ENCODE results near the gene CD44. TPM values are rescaled to one million over a fixed set of nuclear protein-coding genes. Genes with fewer than 3 reads are reported as not detected.
A peak's percentile ranks its signal among the peaks of the same experiment; 100 is the strongest.

Gene CD44
- total and polyA plus RNA-seq, 4 donors, result 28.9 to 72.2 (median 54.1) TPM

DNA sequence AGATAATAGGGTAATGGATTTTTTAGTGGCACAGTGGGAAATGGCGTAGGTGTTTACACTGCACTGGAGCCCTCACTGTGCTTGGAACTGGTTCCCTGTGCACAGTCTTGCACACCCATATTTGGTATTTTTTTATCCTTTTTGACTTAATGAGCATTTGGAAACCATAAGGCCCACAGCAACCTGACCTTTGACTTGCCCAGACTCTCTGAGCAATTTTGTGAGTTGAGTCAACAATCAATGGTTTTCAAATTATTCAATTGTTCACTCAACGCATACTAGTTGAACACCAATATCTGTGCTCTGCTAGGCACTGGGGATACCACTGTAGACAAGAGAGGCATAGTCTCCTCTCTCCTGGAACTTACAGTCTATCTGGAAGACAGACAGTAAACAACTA lies 14.3 kb downstream of the CD44 start:
- no peak for DNase-seq (ENCODE audit: low read depth in 4 of 6, low spot score in 6 of 6)
- no peaks in the 10 kb centered on the region for H3K36me3 ChIP-seq (ENCODE audit: control insufficient read depth, insufficient read depth, low read length)
- no peak overlapping the region for H3K4me3 ChIP-seq (ENCODE audit: low read depth, low read length)
- H3K27me3 ChIP-seq (ENCODE audit: control insufficient read depth, insufficient read depth, low read length), result no peaks in the 10 kb centered on the region
- peaks cover 6% of the 10 kb centered on the region for H3K4me1 ChIP-seq (ENCODE audit: control insufficient read depth, insufficient read depth, low read length)
- no peak overlapping the region for H3K27ac ChIP-seq (ENCODE audit: low read depth, low read length)
- WGBS (ENCODE audit: insufficient coverage), result no CpG with 5 or more reads among the region's 2 CpGs
- no peaks in the 10 kb centered on the region for H3K9me3 ChIP-seq (ENCODE audit: control insufficient read depth, insufficient read depth, low read length)

DNA sequence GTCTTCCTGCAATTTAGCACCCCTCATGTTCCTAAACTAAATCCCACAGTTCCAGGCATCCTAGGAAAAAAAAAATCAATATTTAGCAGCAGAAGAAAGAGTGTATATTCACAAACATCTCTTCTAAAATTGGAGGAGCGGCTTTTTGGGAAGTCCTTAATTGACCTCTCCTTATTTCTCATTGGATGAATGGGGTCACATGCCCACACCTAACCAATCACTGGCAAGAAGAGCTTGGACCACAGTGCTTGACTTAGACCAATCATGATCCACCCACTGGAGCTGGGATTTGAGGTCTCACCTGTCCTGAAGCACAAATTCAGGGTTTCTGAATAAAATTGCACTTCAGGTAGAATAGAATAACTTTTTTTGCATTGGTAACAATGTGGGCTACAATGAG lies 16.0 kb downstream of the CD44 start:
- Histone ChIP-seq H3K36me3 (ENCODE audit: control insufficient read depth, insufficient read depth, low read length) (no peaks in the 10 kb centered on the region), H3K9me3 (ENCODE audit: control insufficient read depth, insufficient read depth, low read length) (no peaks in the 10 kb centered on the region), H3K4me3 (ENCODE audit: low read depth, low read length) (no peak overlapping the region), H3K4me1 (ENCODE audit: control insufficient read depth, insufficient read depth, low read length) (peaks cover 15% of the 10 kb centered on the region), H3K27ac (ENCODE audit: low read depth, low read length) (no peak overlapping the region), H3K27me3 (ENCODE audit: control insufficient read depth, insufficient read depth, low read length) (no peaks in the 10 kb centered on the region)
- no CpG with 5 or more reads among the region's 1 CpG for WGBS (ENCODE audit: insufficient coverage)
- no peak for DNase-seq (ENCODE audit: low read depth in 4 of 6, low spot score in 6 of 6)

DNA sequence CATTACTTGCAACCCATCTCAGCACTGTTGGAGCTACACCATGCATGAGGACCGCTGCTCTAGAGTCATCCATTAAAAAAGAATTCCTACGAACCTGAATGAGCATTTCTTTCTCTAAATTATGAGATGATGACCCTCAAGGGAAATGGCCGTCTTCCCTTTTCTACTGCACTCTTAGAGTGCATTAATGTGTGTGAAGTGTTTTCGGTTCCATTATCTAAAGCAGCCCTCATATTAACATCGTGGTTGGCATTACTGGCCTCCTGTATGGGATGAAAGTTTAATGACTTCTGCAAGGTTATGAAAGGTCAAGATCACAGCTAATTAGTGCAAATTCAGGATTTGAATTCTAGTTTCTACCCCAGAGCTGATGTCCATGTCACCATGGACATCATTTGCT lies 16.7 kb downstream of the CD44 start:
- WGBS (ENCODE audit: insufficient coverage), result 100% methylated on average over 1 of the region's 5 CpGs
- H3K27ac ChIP-seq (ENCODE audit: low read depth, low read length), result no peak overlapping the region
- H3K36me3 ChIP-seq (ENCODE audit: control insufficient read depth, insufficient read depth, low read length), result no peaks in the 10 kb centered on the region
- H3K27me3 ChIP-seq (ENCODE audit: control insufficient read depth, insufficient read depth, low read length), result no peaks in the 10 kb centered on the region
- H3K4me3 ChIP-seq (ENCODE audit: low read depth, low read length), result no peak overlapping the region
- DNase-seq (ENCODE audit: low read depth in 4 of 6, low spot score in 6 of 6), result peak in 1 of 6 donors; percentile 45
- H3K9me3 ChIP-seq (ENCODE audit: control insufficient read depth, insufficient read depth, low read length), result no peaks in the 10 kb centered on the region
- H3K4me1 ChIP-seq (ENCODE audit: control insufficient read depth, insufficient read depth, low read length), result peaks cover 17% of the 10 kb centered on the region

DNA sequence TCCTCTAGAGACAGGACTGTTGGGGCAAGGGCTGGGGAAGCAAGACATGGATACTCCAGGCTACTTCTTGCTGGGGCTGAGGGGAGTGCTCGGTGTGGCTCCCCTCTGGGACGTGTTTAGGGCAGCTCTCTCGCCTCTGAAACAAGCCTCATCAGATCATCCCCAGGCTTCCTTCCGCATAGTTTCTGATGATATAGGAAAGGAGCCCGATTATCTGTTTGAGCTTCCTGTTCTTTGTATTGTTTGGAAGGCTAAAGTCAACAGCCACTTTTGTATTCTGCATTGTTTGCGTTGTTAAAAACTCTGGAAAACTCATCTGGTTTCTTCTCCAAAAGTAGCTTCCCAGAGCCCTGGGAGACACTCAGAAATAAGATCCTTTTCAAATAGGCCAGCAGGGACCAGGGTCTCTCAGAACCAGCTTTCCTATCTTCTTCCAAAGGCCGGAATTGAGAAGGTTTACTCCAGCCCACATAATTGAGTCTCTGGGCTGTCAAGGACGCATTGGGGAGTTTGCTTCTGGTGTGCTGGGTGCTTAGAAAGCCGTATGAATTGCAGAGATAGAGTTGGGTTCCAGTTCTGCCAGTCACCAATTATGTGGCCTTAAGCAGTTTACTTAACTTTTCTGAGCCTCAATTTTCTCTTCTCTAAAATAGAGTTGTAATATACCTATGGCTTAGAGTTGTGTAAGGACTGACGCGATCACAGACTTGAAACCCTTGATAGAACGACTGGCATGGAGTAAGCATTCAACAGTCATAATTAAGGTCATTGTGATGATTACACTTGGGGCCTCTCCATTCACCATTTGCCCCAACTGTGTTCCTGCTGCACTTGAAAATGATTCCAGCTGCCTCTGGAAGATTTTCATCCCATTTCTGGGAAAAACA lies 19.1 kb downstream of the CD44 start:
- Histone ChIP-seq H3K4me3 (ENCODE audit: low read depth, low read length) (no peak overlapping the region), H3K27me3 (ENCODE audit: control insufficient read depth, insufficient read depth, low read length) (no peaks in the 10 kb centered on the region), H3K9me3 (ENCODE audit: control insufficient read depth, insufficient read depth, low read length) (no peaks in the 10 kb centered on the region), H3K27ac (ENCODE audit: low read depth, low read length) (peak overlapping the region; percentile 29), H3K4me1 (ENCODE audit: control insufficient read depth, insufficient read depth, low read length) (peaks cover 11% of the 10 kb centered on the region), H3K36me3 (ENCODE audit: control insufficient read depth, insufficient read depth, low read length) (no peaks in the 10 kb centered on the region)
- no peak for DNase-seq (ENCODE audit: low read depth in 4 of 6, low spot score in 6 of 6)
- 100% methylated on average over 1 of the region's 12 CpGs for WGBS (ENCODE audit: insufficient coverage)

DNA sequence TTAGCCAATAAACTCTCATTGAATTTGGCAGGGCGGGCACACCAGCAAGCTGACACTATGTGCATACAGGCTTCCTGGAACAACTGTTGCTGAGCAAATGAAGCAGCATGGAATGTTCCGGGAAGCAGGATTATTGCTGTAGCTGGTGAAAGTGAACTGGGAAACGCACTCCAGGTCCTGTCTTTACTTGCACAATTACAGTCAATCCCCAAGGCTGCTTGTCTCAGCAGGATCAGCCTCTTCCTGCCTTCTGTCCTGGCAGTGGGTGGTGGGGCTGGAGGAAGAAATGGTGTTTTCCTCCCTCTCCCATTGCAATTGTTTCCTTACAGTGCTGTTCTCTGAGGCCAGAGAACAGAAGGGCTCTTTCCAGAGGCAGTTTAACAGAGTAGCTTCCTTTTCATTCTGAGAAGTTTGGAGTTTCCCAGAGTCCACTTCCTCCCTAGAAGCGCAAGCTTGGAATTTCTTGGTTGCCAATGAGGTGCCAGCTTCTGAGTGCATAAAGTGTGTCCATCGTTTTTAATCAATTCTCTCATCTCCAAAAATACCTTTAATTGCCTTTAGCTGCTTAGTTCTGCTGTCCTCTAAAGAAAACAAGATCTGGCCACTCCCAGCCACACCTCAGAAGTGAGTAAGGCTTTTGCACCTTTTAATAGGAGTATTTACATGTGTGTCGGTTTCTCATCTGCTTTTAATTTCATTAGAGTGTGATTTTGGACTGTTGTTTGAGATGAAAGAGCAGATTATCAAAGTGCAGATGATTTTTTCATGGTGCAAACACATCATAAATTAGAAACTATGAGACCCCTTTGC lies 19.9 kb downstream of the CD44 start:
- no peak overlapping the region for H3K4me3 ChIP-seq (ENCODE audit: low read depth, low read length)
- peaks cover 11% of the 10 kb centered on the region for H3K4me1 ChIP-seq (ENCODE audit: control insufficient read depth, insufficient read depth, low read length)
- DNase-seq (ENCODE audit: low read depth in 4 of 6, low spot score in 6 of 6), result peak in 2 of 6 donors; percentile 54 to 80
- H3K27me3 ChIP-seq (ENCODE audit: control insufficient read depth, insufficient read depth, low read length), result no peaks in the 10 kb centered on the region
- WGBS (ENCODE audit: insufficient coverage), result no CpG with 5 or more reads among the region's 6 CpGs
- no peaks in the 10 kb centered on the region for H3K36me3 ChIP-seq (ENCODE audit: control insufficient read depth, insufficient read depth, low read length)
- H3K9me3 ChIP-seq (ENCODE audit: control insufficient read depth, insufficient read depth, low read length), result no peaks in the 10 kb centered on the region
- H3K27ac ChIP-seq (ENCODE audit: low read depth, low read length), result peak overlapping the region; percentile 50

DNA sequence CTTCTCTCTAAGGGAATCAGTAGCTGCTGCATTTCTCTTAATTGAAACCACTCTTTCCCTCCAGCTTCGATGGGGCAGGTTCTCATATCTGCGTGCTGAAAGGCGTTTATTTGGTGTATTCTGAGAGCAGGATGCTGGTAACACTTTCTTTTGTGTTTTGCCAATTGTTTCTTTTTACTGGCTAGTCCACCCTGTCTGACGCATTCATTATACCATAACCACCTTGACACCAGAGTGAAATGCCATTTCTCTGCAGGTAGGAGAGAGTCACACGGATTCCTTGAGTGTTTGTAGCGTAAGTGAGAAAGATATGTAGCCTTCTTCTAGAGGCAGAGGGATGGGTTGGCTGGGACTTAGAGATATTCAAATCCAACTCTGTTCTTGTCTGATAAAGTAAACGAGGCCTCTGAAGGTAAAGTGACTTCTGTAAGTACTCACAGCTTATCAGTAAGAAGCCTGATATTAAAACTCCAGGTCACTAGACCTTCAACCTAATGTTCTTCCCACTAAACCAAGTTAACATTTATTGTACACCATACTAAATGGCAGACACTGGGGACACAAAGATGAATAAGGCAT lies 21.4 kb downstream of the CD44 start:
- H3K4me3 ChIP-seq (ENCODE audit: low read depth, low read length), result no peak overlapping the region
- H3K9me3 ChIP-seq (ENCODE audit: control insufficient read depth, insufficient read depth, low read length), result no peaks in the 10 kb centered on the region
- no peaks in the 10 kb centered on the region for H3K36me3 ChIP-seq (ENCODE audit: control insufficient read depth, insufficient read depth, low read length)
- H3K27ac ChIP-seq (ENCODE audit: low read depth, low read length), result no peak overlapping the region
- DNase-seq (ENCODE audit: low read depth in 4 of 6, low spot score in 6 of 6), result no peak
- no peaks in the 10 kb centered on the region for H3K27me3 ChIP-seq (ENCODE audit: control insufficient read depth, insufficient read depth, low read length)
- peaks cover 11% of the 10 kb centered on the region for H3K4me1 ChIP-seq (ENCODE audit: control insufficient read depth, insufficient read depth, low read length)
- 94% methylated on average over 2 of the region's 7 CpGs for WGBS (ENCODE audit: insufficient coverage)

DNA sequence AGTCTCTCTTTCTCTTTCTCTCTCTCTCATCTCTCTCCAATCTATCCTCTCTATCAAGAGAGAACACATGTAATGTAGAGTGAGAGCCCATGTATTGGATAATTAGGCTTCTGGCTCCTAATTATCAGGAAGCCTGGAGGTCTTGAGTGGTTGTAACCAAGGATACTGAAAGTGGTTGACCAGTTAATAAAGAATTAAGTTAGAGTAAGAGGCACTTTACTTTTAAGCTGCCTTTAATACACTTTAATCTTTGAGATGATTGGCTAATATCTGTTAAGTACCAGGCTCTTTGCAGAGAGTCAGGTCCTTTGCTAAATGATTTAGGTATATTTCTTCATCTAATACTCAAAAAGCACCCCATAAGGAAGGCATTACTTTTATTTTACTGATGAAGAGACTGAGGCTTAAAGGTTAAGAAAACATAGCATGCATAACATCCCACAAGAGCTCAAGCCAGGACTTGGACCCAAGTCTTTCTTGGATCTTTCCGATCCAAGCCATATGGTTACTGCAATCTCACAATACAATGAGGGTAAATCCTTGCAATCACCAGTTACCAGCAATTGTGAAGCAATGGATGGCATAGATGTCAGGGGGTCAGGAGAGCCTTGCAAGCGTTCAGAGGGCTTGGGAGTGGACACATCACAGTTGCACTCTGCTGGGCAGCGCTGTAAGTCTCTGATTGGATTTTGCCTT lies 22.1 kb downstream of the CD44 start:
- Histone ChIP-seq H3K27ac (ENCODE audit: low read depth, low read length) (no peak overlapping the region), H3K4me1 (ENCODE audit: control insufficient read depth, insufficient read depth, low read length) (peaks cover 11% of the 10 kb centered on the region)
- WGBS (ENCODE audit: insufficient coverage), result 83% methylated on average over 1 of the region's 3 CpGs

DNA sequence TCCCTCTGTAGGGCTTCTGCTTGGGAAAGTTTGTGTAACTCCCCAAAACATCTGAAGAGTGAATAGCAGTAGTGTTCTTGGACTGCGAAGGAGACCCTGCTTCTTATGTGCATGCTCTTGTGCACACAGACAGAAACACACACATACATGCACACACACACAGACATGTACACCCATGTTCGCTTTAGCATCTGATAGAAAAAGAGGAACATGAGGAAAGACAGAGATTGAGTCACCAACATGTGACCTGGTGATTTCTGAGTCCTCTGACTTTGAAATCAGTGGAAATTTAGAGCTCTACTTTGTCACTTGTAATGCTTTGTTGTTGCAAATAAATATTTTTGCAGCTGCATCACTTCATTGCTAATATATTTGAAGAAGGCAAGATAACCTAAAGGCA lies 23.8 kb downstream of the CD44 start:
- no peaks in the 10 kb centered on the region for H3K36me3 ChIP-seq (ENCODE audit: control insufficient read depth, insufficient read depth, low read length)

More for the DNA sequence above, 22.1 kb downstream of the CD44 start:
- no peaks in the 10 kb centered on the region for H3K9me3 ChIP-seq (ENCODE audit: control insufficient read depth, insufficient read depth, low read length)
- no peaks in the 10 kb centered on the region for H3K36me3 ChIP-seq (ENCODE audit: control insufficient read depth, insufficient read depth, low read length)
- no peak for DNase-seq (ENCODE audit: low read depth in 4 of 6, low spot score in 6 of 6)
- H3K27me3 ChIP-seq (ENCODE audit: control insufficient read depth, insufficient read depth, low read length), result no peaks in the 10 kb centered on the region
- H3K4me3 ChIP-seq (ENCODE audit: low read depth, low read length), result no peak overlapping the region

DNA sequence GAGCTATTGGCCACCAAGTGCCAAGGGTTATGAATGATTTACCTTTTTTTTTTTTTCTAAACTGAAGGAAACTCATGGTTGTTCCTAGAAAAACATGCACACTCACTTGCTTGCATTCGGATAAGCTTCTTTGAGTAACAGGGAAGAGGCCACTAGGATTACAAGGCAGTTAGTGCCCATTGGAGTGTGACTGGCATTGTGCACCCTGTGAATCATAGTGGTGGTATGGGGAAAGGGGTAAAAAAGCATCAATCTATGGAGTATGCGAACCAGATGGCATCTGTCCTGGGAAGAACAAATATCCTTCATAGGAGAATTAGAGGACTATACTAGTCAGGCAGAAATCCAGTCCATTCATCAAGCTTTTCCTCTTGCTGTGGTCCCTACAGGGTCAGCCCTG lies 24.2 kb downstream of the CD44 start:
- H3K4me1 ChIP-seq (ENCODE audit: control insufficient read depth, insufficient read depth, low read length), result peaks cover 24% of the 10 kb centered on the region
- H3K27me3 ChIP-seq (ENCODE audit: control insufficient read depth, insufficient read depth, low read length), result no peaks in the 10 kb centered on the region
- no peak overlapping the region for H3K4me3 ChIP-seq (ENCODE audit: low read depth, low read length)
- no peaks in the 10 kb centered on the region for H3K36me3 ChIP-seq (ENCODE audit: control insufficient read depth, insufficient read depth, low read length)
- no peaks in the 10 kb centered on the region for H3K9me3 ChIP-seq (ENCODE audit: control insufficient read depth, insufficient read depth, low read length)
- 100% methylated on average over 1 of the region's 2 CpGs for WGBS (ENCODE audit: insufficient coverage)
- no peak overlapping the region for H3K27ac ChIP-seq (ENCODE audit: low read depth, low read length)
- no peak for DNase-seq (ENCODE audit: low read depth in 4 of 6, low spot score in 6 of 6)

More for the DNA sequence above, 23.8 kb downstream of the CD44 start:
- no CpG with 5 or more reads among the region's 2 CpGs for WGBS (ENCODE audit: insufficient coverage)
- H3K9me3 ChIP-seq (ENCODE audit: control insufficient read depth, insufficient read depth, low read length), result no peaks in the 10 kb centered on the region
- no peak overlapping the region for H3K27ac ChIP-seq (ENCODE audit: low read depth, low read length)
- no peak overlapping the region for H3K4me3 ChIP-seq (ENCODE audit: low read depth, low read length)
- DNase-seq (ENCODE audit: low read depth in 4 of 6, low spot score in 6 of 6), result no peak
- H3K4me1 ChIP-seq (ENCODE audit: control insufficient read depth, insufficient read depth, low read length), result peaks cover 22% of the 10 kb centered on the region
- no peaks in the 10 kb centered on the region for H3K27me3 ChIP-seq (ENCODE audit: control insufficient read depth, insufficient read depth, low read length)
